ENCODE data around the gene LAMA2. TPM values are rescaled to one million over a fixed set of nuclear protein-coding genes. Genes with fewer than 3 reads are reported as not detected.

LAMA2 gene
- total RNA-seq, 1 donor from 2014 or later, result 1.8 TPM

GRCh38 chr6:129262661-129263060, 379.7 kb downstream of the LAMA2 start:
- no peak for TF ChIP-seq EZH2 (IDR thresholded peaks at IDR 0.05; ENCODE audit: insufficient read depth, low read length)
- TF ChIP-seq, protein P1, sequence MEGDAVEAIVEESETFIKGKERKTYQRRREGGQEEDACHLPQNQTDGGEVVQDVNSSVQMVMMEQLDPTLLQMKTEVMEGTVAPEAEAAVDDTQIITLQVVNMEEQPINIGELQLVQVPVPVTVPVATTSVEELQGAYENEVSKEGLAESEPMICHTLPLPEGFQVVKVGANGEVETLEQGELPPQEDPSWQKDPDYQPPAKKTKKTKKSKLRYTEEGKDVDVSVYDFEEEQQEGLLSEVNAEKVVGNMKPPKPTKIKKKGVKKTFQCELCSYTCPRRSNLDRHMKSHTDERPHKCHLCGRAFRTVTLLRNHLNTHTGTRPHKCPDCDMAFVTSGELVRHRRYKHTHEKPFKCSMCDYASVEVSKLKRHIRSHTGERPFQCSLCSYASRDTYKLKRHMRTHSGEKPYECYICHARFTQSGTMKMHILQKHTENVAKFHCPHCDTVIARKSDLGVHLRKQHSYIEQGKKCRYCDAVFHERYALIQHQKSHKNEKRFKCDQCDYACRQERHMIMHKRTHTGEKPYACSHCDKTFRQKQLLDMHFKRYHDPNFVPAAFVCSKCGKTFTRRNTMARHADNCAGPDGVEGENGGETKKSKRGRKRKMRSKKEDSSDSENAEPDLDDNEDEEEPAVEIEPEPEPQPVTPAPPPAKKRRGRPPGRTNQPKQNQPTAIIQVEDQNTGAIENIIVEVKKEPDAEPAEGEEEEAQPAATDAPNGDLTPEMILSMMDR (IDR thresholded peaks at IDR 0.05; ENCODE audit: insufficient read depth, low read depth, low read length), result no peak
- Histone ChIP-seq H3K79me2 (ENCODE audit: insufficient read depth, low read length) (no peaks in the 10 kb centered on the region), H3K9ac (ENCODE audit: low read length) (no peak overlapping the region), H3K9me3 (ENCODE audit: insufficient read depth, low read depth, low read length) (no peaks in the 10 kb centered on the region), H3K27me3 (ENCODE audit: insufficient read depth, low read length) (no peaks in the 10 kb centered on the region), H3K27ac (ENCODE audit: low read depth, low read length) (no peak overlapping the region), H3K4me1 (ENCODE audit: insufficient read depth, low read length) (no peaks in the 10 kb centered on the region), H3K4me3 (ENCODE audit: insufficient read depth, low read depth, low read length) (no peak overlapping the region), H4K20me1 (ENCODE audit: insufficient read depth, low read length) (no peaks in the 10 kb centered on the region), H3K4me2 (ENCODE audit: low read length) (no peak overlapping the region), H3K36me3 (ENCODE audit: insufficient read depth, low read length) (no peaks in the 10 kb centered on the region), H2AFZ (ENCODE audit: low read depth, low read length) (no peak overlapping the region)
- H3K27ac Mint-ChIP-seq (ENCODE audit: unreplicated experiment), result no peak overlapping the region
- H3K9me3 Mint-ChIP-seq (ENCODE audit: unreplicated experiment), result no peaks in the 10 kb centered on the region
- FAIRE-seq (no peak), DNase-seq (ENCODE audit: low read depth) (no peak)
- no peaks in the 10 kb centered on the region for H3K4me1 Mint-ChIP-seq (ENCODE audit: low read depth, unreplicated experiment)
- no peak overlapping the region for H3K4me3 Mint-ChIP-seq (ENCODE audit: unreplicated experiment)
- H3K36me3 Mint-ChIP-seq (ENCODE audit: low read depth, unreplicated experiment), result no peaks in the 10 kb centered on the region
- no peaks in the 10 kb centered on the region for H3K27me3 Mint-ChIP-seq (ENCODE audit: low read depth, unreplicated experiment)

DNA sequence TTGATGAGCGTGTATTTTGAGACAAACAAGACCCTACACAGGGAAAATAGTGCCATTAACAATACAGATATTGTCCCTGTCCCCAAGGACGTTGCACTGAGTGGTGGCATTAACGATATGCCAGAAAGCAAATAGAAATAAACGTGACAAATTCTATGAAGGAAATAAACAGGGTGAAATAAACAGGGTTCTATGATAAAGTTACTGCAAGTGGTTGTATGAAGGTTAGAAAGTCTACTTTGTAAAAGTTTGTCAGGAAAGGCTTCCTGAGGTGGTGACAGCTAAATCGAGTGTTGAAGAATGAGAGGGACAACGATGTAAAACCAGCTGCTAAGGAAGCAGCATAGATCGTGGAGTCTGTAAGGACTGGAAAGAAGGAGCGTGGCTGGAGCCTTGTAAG, 380.2 kb downstream of the LAMA2 start:
- no peaks in the 10 kb centered on the region for H3K36me3 ChIP-seq (ENCODE audit: insufficient read depth, low read length)
- H4K20me1 ChIP-seq (ENCODE audit: insufficient read depth, low read length), result no peaks in the 10 kb centered on the region
- H3K4me3 ChIP-seq (ENCODE audit: insufficient read depth, low read depth, low read length), result no peak overlapping the region
- no peaks in the 10 kb centered on the region for H3K79me2 ChIP-seq (ENCODE audit: insufficient read depth, low read length)
- TF ChIP-seq EZH2 (IDR thresholded peaks at IDR 0.05; ENCODE audit: insufficient read depth, low read length), result no peak
- TF ChIP-seq, protein P1 (IDR thresholded peaks at IDR 0.05; ENCODE audit: insufficient read depth, low read depth, low read length), result no peak
- FAIRE-seq (no peak), DNase-seq (ENCODE audit: low read depth) (no peak)
- no peak overlapping the region for H3K9ac ChIP-seq (ENCODE audit: low read length)
- H3K27ac ChIP-seq (ENCODE audit: low read depth, low read length), result no peak overlapping the region
- Mint-ChIP-seq H3K27ac (ENCODE audit: unreplicated experiment) (no peak overlapping the region), H3K27me3 (ENCODE audit: low read depth, unreplicated experiment) (no peaks in the 10 kb centered on the region), H3K36me3 (ENCODE audit: low read depth, unreplicated experiment) (no peaks in the 10 kb centered on the region), H3K9me3 (ENCODE audit: unreplicated experiment) (no peaks in the 10 kb centered on the region), H3K4me1 (ENCODE audit: low read depth, unreplicated experiment) (no peaks in the 10 kb centered on the region), H3K4me3 (ENCODE audit: unreplicated experiment) (no peak overlapping the region)
- H3K9me3 ChIP-seq (ENCODE audit: insufficient read depth, low read depth, low read length), result no peaks in the 10 kb centered on the region
- H2AFZ ChIP-seq (ENCODE audit: low read depth, low read length), result no peak overlapping the region
- no peak overlapping the region for H3K4me2 ChIP-seq (ENCODE audit: low read length)
- H3K27me3 ChIP-seq (ENCODE audit: insufficient read depth, low read length), result no peaks in the 10 kb centered on the region
- no peaks in the 10 kb centered on the region for H3K4me1 ChIP-seq (ENCODE audit: insufficient read depth, low read length)

- Mint-ChIP-seq H3K9me3 (ENCODE audit: unreplicated experiment) (no peaks in the 10 kb centered on the region), H3K4me3 (ENCODE audit: unreplicated experiment) (no peak overlapping the region)
These were observed 381.6 kb downstream of the LAMA2 start for GRCh38 chr6:129264480-129265045.

More at GRCh38 chr6:129264480-129265045, 381.6 kb downstream of the LAMA2 start:
- Histone ChIP-seq H4K20me1 (ENCODE audit: insufficient read depth, low read length) (no peaks in the 10 kb centered on the region), H3K36me3 (ENCODE audit: insufficient read depth, low read length) (no peaks in the 10 kb centered on the region), H3K79me2 (ENCODE audit: insufficient read depth, low read length) (no peaks in the 10 kb centered on the region), H3K27ac (ENCODE audit: low read depth, low read length) (no peak overlapping the region), H3K4me2 (ENCODE audit: low read length) (no peak overlapping the region), H2AFZ (ENCODE audit: low read depth, low read length) (no peak overlapping the region), H3K4me1 (ENCODE audit: insufficient read depth, low read length) (no peaks in the 10 kb centered on the region), H3K4me3 (ENCODE audit: insufficient read depth, low read depth, low read length) (no peak overlapping the region), H3K9ac (ENCODE audit: low read length) (no peak overlapping the region), H3K9me3 (ENCODE audit: insufficient read depth, low read depth, low read length) (no peaks in the 10 kb centered on the region), H3K27me3 (ENCODE audit: insufficient read depth, low read length) (no peaks in the 10 kb centered on the region)
- DNase-seq (ENCODE audit: low read depth) (peak; percentile 29), FAIRE-seq (no peak)
- Mint-ChIP-seq H3K27ac (ENCODE audit: unreplicated experiment) (no peak overlapping the region), H3K27me3 (ENCODE audit: low read depth, unreplicated experiment) (no peaks in the 10 kb centered on the region), H3K4me1 (ENCODE audit: low read depth, unreplicated experiment) (peaks cover 2% of the 10 kb centered on the region), H3K36me3 (ENCODE audit: low read depth, unreplicated experiment) (no peaks in the 10 kb centered on the region)
- TF ChIP-seq EZH2 (IDR thresholded peaks at IDR 0.05; ENCODE audit: insufficient read depth, low read length), result no peak
- TF ChIP-seq, protein P1 (IDR thresholded peaks at IDR 0.05; ENCODE audit: insufficient read depth, low read depth, low read length), result no peak
